NCI-H524 treated with DMSO at 0.1 percent for 48 hours (cell line): ENCODE data around the gene PCDH10.

Experiments used
- DNase-seq: peaks from one replicate; lab custom pipeline; 2025; lab: John Stamatoyannopoulos, UW

Gene PCDH10

GRCh38 chr4:133149932-133150471 lies 908 bp downstream of the PCDH10 start:
- DNase-seq: no peak

GRCh38 chr4:133150486-133151340 lies 1.6 kb downstream of the PCDH10 start:
- no peak for DNase-seq

- DNase-seq: peak; percentile 19
These were observed 2.2 kb downstream of the PCDH10 start for GRCh38 chr4:133151341-133151690.

GRCh38 chr4:133151691-133152329 lies 2.7 kb downstream of the PCDH10 start:
- no peak for DNase-seq

- DNase-seq: no peak
These were observed 3.3 kb downstream of the PCDH10 start for GRCh38 chr4:133152330-133152821.

- DNase-seq: no peak
These were observed 3.9 kb downstream of the PCDH10 start for GRCh38 chr4:133152831-133153481.

GRCh38 chr4:133154725-133155124 lies 5.6 kb downstream of the PCDH10 start:
- no peak for DNase-seq

- no peak for DNase-seq
These were observed 7.0 kb downstream of the PCDH10 start for GRCh38 chr4:133156096-133156495.

GRCh38 chr4:133156556-133156955 lies 7.5 kb downstream of the PCDH10 start:
- no peak for DNase-seq

- DNase-seq: no peak
These were observed 8.5 kb downstream of the PCDH10 start for GRCh38 chr4:133157460-133158160.

- no peak for DNase-seq
These were observed 11.8 kb downstream of the PCDH10 start for GRCh38 chr4:133160853-133161252.

- DNase-seq: no peak
These were observed 12.6 kb downstream of the PCDH10 start for GRCh38 chr4:133161570-133162295.

- DNase-seq: no peak
These were observed 13.8 kb downstream of the PCDH10 start for GRCh38 chr4:133162941-133163340.

GRCh38 chr4:133178956-133179355 lies 29.9 kb downstream of the PCDH10 start:
- DNase-seq: no peak

- DNase-seq: no peak
These were observed 37.1 kb downstream of the PCDH10 start for GRCh38 chr4:133186210-133186609.

GRCh38 chr4:133186845-133187244 lies 37.8 kb downstream of the PCDH10 start:
- DNase-seq: no peak

GRCh38 chr4:133188433-133189146 lies 39.5 kb downstream of the PCDH10 start:
- DNase-seq: no peak

GRCh38 chr4:133189147-133189517 lies 40.0 kb downstream of the PCDH10 start:
- no peak for DNase-seq

GRCh38 chr4:133190098-133190497 lies 41.0 kb downstream of the PCDH10 start:
- DNase-seq: no peak

GRCh38 chr4:133208694-133209285 lies 59.7 kb downstream of the PCDH10 start:
- DNase-seq: no peak
